NCI-H446 treated with DMSO at 0.1 percent for 48 hours (cell line): Measurements from ENCODE around the gene SLC19A1.

Experiments
- DNase-seq: peaks from one replicate; lab custom pipeline; 2025; lab: John Stamatoyannopoulos, UW

Gene SLC19A1

GRCh38 chr21:45491623-45492022 is 50.6 kb downstream of the SLC19A1 start:
- no peak for DNase-seq

GRCh38 chr21:45491056-45491455 is 51.2 kb downstream of the SLC19A1 start:
- DNase-seq: no peak

- DNase-seq: no peak
Measured at GRCh38 chr21:45490049-45490731, 52.0 kb downstream of the SLC19A1 start.

GRCh38 chr21:45489722-45489982 is 52.6 kb downstream of the SLC19A1 start:
- no peak for DNase-seq

DNA sequence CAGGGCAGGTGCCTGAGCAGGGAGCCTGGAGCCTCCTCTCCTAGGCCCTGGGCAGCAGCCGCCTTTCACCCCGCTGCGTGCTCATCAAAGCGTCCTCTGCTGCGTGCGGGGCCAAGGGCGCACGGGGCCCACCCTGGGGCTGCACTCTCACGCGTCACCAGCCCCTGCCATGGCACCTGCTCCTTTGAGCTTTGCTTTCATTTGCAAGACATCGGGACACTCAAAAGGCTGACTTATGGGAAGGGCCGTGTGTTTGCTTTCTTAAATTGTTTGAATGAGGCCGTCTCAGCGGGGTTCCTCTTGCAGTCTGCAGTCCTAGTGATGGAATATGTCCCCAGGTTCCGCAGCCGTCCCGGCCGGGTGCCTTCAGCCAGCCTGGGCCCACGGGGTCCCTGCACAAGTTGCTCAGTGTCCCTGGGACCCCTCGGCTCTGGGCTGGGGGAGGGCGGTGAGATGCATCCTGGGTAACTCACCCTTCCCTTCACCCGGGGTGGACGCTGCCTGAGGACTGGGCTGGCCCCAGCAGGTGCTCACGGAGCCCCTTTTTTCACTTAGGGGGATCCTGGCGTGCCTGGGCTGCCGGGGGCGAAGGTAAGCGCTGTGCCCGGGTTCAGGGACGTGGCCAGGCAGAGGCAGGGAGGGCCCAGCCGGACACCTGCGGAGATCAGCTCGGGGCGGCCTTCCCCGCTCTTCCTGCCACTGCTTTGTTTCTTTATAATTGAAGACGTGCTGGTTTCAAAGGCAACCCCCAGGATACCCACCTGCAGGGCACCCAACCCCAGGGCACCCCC is 53.1 kb downstream of the SLC19A1 start:
- no peak for DNase-seq

DNA sequence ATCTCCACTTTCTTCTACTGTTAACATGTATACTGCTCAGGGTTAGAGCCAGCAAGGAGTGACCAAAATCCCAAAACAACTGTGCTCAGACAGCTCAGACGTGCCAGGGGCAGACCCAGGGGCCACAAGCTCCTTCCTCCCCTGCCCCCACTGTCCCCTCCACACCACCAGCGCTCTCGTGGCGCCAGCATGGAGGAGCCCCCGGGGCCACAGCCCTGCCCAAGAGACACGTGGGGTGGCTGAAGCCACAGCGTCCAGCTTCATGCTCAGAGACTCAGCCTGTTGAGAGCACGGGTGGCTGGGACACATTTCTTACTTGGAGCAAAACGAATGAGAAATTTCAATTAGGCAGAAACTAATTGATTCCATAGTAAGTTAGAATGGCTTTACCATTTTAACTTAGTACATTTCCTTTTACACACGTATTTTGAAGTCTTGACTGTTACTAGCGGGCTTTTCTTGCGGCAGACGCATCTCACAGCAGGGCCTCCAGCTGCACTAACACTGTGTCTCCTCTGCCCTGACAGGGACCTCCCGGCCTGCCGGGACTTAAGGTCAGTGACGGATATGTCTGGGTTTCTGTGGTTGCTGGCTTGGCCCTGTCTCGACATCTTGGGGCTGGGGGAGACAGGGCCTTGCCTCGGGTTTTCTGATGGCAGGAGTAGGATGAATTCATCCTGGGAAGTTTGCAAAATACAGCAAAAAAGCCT is 54.2 kb downstream of the SLC19A1 start:
- DNase-seq: no peak

GRCh38 chr21:45487161-45487806 is 55.0 kb downstream of the SLC19A1 start:
- no peak for DNase-seq

DNA sequence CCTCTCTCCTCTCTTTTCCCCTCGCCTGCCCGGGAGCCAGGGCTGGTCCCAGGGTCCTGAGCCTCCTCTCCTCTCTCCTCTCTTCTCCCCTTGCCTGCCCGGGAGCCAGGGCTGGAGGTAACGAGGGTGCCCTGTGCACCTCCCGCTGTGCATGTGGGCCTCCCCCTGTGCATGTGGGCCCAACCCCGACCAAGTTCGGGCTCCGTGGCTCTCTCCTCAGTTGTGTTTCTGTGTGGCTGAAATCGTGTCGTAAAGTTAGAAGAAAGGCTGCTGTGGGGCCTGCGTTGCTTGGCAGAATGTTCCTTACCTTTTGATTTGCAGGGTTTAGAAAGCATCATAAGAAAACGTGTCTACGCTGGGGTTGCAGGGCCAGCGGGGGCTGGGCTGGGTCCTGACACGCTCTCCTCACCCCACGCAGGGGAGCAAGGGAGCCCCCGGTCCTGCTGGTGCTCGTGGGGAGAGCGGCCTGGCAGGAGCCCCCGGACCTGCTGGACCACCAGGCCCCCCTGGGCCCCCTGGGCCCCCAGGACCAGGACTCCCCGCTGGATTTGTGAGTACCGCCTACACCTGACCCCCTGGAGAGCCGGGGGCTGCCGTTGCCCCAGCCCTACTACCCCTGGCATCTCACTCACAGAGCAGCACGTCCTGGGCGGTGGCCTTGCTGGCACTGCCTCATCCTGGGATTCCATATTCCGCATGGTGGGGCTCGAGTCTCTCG is 55.6 kb downstream of the SLC19A1 start:
- no peak for DNase-seq

- DNase-seq: no peak
Measured at GRCh38 chr21:45485686-45486442, 56.4 kb downstream of the SLC19A1 start.

- DNase-seq: no peak
Measured at GRCh38 chr21:45484318-45484717, 57.9 kb downstream of the SLC19A1 start.

DNA sequence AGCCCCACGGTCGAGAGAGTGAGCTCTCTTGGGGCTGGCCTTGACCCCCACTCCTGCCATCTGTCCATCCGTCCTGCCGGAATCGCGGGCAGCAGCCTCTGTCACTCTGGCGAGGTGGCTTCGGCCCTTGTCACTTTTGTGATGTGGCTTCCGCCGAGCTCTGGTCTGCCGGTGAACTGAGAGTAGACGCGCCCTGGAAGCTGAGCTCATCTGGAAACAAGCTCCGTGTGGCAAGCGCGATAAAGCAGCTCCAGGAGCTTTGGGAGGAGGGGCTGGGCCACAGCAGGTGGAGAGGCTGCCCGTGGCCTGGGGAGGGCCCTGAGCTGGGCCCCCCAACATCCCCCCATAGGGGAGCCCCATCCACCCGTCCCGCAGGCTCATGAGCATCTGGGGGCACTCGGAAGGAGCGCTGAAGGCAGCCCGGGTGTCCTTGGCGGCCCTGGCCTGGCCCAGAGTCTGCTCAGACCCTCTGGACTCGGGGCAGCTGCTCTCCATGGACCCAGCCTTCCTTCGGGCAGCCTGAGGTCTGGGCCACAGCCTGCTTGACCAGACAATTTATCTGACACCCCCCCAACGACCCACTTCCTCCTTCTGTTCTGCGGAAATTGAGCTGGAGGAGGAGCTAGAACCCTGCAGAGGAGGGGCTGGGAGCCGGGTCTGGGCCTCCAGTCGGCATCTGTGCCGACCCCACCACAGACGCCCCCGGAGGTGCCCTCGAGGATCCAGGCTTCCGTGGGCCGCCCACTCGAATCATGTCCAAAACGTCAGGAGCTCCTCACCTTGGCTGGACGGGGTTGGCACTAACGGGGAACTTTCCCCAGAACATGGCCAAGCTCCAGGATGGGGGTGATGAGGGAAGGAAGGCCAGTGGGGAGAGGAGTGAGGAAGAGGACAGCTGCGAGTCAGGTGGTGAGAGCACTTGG is 59.1 kb downstream of the SLC19A1 start:
- no peak for DNase-seq

DNA sequence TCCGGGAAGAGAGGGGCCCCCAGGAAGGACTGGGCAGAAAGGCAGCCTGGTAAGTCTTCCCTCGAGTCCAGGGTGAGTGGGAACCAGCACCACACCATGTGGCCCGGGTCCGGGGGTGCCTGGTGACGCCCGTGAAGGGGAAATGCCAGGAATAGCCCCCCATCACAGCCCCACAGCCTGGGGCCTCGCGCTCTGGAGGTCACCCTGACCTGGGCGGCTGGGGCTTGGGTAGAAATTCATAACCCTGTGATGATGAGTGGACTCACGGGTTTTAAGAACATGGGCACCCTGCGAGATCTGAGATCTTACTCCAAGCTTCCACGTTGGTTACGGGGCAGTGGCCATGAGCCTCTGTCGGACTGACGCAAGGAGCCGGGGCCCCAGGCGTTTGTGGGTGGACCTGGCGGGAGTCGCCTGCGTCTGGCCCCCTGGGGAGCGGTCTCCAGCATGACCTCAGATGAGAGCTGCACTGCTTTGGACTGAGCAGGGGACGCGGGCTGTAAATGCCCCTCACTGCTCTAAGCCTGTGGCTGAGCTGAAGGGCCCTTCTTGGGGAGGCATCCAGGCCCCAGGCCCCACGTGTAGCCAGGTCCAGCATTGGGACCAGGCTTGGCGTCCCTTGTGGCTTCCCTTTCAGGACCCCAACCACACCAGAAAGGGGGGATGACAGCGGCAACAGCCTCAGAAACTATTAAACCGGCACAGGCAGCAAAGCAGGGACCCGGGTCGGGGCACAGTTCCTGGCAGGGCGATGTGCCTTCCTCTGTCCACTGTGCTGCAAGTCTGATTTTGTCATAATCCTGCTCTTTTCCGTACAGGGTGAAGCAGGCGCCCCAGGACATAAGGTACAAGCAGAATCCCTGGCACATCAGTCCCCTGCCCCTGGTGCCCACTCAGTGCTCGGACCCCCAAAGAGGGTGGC is 60.0 kb downstream of the SLC19A1 start:
- DNase-seq: no peak

- DNase-seq: no peak
Measured at GRCh38 chr21:45481566-45481965, 60.7 kb downstream of the SLC19A1 start.

DNA sequence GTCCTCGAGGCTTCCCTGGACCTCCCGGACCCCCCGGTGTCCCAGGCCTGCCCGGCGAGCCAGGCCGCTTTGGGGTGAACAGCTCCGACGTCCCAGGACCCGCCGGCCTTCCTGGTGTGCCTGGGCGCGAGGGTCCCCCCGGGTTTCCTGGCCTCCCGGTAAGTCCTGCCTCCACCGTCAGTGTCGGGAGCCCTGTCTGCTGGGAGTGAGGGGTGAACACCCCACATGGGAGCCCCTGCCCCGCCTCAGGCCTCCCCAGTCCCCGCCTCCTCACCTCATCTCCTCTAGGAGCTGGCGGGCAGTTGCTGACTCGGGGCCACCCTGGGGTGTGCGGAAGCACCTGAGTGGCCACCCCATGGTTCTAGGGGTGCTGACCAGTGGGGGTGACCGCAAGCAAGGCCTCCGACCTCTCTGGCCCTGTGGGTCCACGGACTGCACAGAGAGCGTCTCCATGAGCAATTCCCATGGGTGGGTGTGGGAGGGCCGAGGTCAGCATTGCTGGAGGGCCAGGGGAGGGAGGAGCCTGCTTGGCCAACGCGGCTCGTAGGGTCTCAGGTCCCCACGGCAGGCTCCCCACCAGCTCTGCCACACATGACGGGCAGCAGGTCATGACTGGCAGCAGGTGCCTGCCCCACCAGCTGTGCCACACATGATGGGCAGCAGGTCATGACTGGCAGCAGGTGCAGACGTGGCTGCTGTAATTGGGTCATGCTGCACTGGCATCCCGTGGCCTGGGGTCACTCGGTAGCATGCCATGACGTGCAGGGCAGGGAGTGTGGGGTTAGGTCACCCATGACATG is 61.3 kb downstream of the SLC19A1 start:
- DNase-seq: no peak

DNA sequence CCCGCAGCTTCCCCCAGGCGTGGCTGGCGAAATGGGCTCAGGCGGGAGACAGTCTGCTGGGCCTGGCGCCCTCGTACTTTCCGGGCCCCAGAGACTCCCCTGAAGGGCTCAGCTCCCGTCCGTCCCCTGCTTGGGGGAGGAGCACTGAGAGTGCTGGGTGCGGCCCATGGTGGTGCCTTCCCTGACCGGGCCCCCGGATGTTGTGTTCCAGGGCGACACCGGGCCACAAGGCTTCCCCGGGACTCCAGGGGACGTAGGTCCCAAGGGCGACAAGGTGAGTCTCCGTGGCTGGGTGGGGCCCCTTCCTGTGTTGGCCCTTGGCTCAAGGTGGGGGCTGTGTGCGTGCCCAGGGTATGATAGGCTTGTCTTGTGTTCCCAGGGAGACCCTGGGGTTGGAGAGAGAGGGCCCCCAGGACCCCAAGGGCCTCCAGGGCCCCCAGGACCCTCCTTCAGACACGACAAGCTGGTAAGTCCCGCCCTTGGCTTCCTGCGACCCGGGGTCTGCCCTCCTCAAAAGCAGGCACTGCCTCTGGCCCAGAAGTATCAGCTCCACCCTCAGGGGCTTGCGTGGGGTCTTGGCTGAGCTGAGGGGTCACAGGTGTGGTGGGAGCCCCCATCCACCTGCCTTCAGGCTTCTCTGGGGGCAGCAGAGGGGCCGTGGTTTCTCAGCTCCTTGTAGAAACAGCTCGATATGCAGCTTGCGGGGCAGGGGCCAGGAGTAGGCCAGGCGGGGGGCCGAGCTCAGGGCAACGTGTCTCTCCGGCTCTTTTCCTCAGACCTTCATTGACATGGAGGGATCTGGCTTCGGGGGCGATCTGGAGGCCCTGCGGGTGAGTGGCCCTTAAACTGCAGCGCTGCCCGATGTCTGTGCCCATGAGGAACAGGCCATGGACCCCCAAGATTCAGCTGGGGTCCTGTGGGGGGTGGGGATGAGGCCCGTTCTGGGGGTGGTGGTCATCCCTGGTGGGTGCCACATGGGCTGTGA is 62.3 kb downstream of the SLC19A1 start:
- DNase-seq: no peak

GRCh38 chr21:45478816-45479669 is 63.2 kb downstream of the SLC19A1 start:
- DNase-seq: no peak
